Astrocyte (in vitro differentiated cells and primary cell): Measurements from ENCODE around the gene CSF2RB. TPM values are rescaled to one million over a fixed set of nuclear protein-coding genes. Genes with fewer than 3 reads are reported as not detected.

ENCODE experiments used
- DNase-seq: peaks from one replicate; pipeline ENCODE4 v3.0.0-alpha.2; 2010; ENCODE audit warnings: low read depth
- FAIRE-seq: peaks from 2 replicates; lab custom pipeline; 2011; peaks lifted over from hg19 to GRCh38; lab: Jason Lieb, UNC
- H2AFZ ChIP-seq: 2 replicates; pipeline ENCODE4 v1.6.0; 2012; ENCODE audit warnings: low read depth, low read length, inconsistent platforms
- H3K27ac ChIP-seq: 2 replicates; pipeline ENCODE4 v1.5.1; 2011; ENCODE audit warnings: low read depth, low read length, inconsistent platforms
- H3K27me3 ChIP-seq: 2 replicates; pipeline ENCODE4 v1.6.0; 2011; ENCODE audit warnings: low read length, inconsistent platforms; ENCODE audit not compliant: insufficient read depth
- H3K36me3 ChIP-seq: 2 replicates; pipeline ENCODE4 v1.5.1; 2011; ENCODE audit warnings: low read length, inconsistent platforms; ENCODE audit not compliant: insufficient read depth
- H3K4me1 ChIP-seq: 2 replicates; pipeline ENCODE4 v1.5.1; 2011; ENCODE audit warnings: low read length, inconsistent platforms; ENCODE audit not compliant: insufficient read depth
- H3K4me2 ChIP-seq: 2 replicates; pipeline ENCODE4 v1.6.0; 2012; ENCODE audit warnings: low read length, inconsistent platforms
- H3K4me3 ChIP-seq: 2 replicates; pipeline ENCODE4 v1.5.1; 2011; ENCODE audit warnings: low read depth, mild to moderate bottlenecking, low read length, inconsistent platforms; ENCODE audit not compliant: insufficient read depth
- H3K79me2 ChIP-seq: 2 replicates; pipeline ENCODE4 v1.6.0; 2012; ENCODE audit warnings: mild to moderate bottlenecking, low read length, inconsistent platforms; ENCODE audit not compliant: insufficient read depth
- H3K9ac ChIP-seq: 2 replicates; pipeline ENCODE4 v1.6.0; 2012; ENCODE audit warnings: mild to moderate bottlenecking, low read length, inconsistent platforms
- H3K9me3 ChIP-seq: 2 replicates; pipeline ENCODE4 v1.5.1; 2012; ENCODE audit warnings: low read depth, mild to moderate bottlenecking, low read length, inconsistent platforms; ENCODE audit not compliant: insufficient read depth
- H4K20me1 ChIP-seq: 2 replicates; pipeline ENCODE4 v1.6.0; 2012; ENCODE audit warnings: low read length, inconsistent platforms; ENCODE audit not compliant: insufficient read depth
- H3K27ac Mint-ChIP-seq: one replicate; pipeline ENCODE4 v1.8.0; 2021; ENCODE audit warnings: mild to moderate bottlenecking, mixed read lengths; ENCODE audit not compliant: unreplicated experiment
- H3K27me3 Mint-ChIP-seq: one replicate; pipeline ENCODE4 v1.8.0; 2021; ENCODE audit warnings: low read depth, mixed read lengths; ENCODE audit not compliant: unreplicated experiment
- H3K36me3 Mint-ChIP-seq: one replicate; pipeline ENCODE4 v1.8.0; 2021; ENCODE audit warnings: low read depth, mixed read lengths; ENCODE audit not compliant: unreplicated experiment
- H3K4me1 Mint-ChIP-seq: one replicate; pipeline ENCODE4 v1.8.0; 2021; ENCODE audit warnings: low read depth, mixed read lengths; ENCODE audit not compliant: unreplicated experiment
- H3K4me3 Mint-ChIP-seq: one replicate; pipeline ENCODE4 v1.8.0; 2021; ENCODE audit warnings: mild to moderate bottlenecking, moderate library complexity, mixed read lengths; ENCODE audit not compliant: unreplicated experiment
- H3K9me3 Mint-ChIP-seq: one replicate; pipeline ENCODE4 v1.8.0; 2021; ENCODE audit warnings: mild to moderate bottlenecking, mixed read lengths; ENCODE audit not compliant: unreplicated experiment
- EZH2 ChIP-seq: IDR thresholded peaks from 2 replicates; pipeline ENCODE4 v1.6.1; 2012; ENCODE audit warnings: mild to moderate bottlenecking, low read length, inconsistent platforms; ENCODE audit not compliant: insufficient read depth
- total RNA-seq: library from RNA; stranded (reverse); gene quantifications from 2 replicates; pipeline ENCODE4 v1.2.1, GENCODE V29; 2021
- TF ChIP-seq, protein P1 (sequence below): IDR thresholded peaks from 2 replicates; pipeline ENCODE4 v1.5.1; 2011; ENCODE audit warnings: low read depth, mild to moderate bottlenecking, inconsistent platforms, low read length, moderate library complexity; ENCODE audit not compliant: insufficient read depth

CSF2RB gene
- total RNA-seq, 1 donor from 2014 or later = 0.09 TPM

DNA sequence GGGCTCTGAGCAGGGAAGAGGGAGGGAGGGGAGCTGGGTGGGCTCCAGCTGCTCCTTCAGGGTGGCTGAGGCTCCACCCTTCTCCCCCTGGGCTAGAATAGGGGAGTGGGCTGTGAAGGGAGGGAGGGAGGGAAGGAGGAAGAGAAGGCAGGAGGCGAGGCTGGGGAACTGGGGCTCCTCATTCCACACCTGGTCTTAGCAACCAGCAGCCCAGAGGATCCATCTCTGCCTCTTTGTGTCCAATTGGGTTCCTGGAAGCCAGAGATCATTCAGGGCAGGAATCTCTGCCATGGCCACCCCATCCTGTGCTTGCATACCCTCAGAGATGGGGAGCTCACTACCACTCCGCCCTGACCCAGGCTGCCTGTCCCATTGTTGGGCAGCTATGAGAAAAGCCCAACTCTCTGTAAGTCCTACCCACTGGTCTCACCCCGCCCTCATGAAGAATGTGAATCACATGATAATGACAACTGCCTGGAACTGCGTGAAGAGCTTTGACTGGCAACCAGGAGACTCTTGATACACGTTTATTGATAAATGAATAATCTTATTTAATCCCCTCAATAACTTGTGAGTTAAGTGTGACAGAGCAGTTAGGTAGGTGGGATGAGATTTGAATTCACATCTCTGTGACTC lies 44.8 kb upstream of the CSF2RB start:
- no peak overlapping the region for H2AFZ ChIP-seq
- no peaks in the 10 kb centered on the region for H3K9me3 ChIP-seq
- no peaks in the 10 kb centered on the region for H3K27me3 ChIP-seq
- FAIRE-seq (no peak), DNase-seq (no peak)
- H3K27me3 Mint-ChIP-seq = peaks cover 39% of the 10 kb centered on the region
- H3K4me2 ChIP-seq = no peak overlapping the region
- H3K4me1 Mint-ChIP-seq = peaks cover 15% of the 10 kb centered on the region
- no peaks in the 10 kb centered on the region for H4K20me1 ChIP-seq
- H3K27ac ChIP-seq = no peak overlapping the region
- H3K36me3 Mint-ChIP-seq = no peaks in the 10 kb centered on the region
- H3K36me3 ChIP-seq = no peaks in the 10 kb centered on the region
- H3K79me2 ChIP-seq = no peaks in the 10 kb centered on the region
- H3K9me3 Mint-ChIP-seq = no peaks in the 10 kb centered on the region
- TF ChIP-seq, protein P1, sequence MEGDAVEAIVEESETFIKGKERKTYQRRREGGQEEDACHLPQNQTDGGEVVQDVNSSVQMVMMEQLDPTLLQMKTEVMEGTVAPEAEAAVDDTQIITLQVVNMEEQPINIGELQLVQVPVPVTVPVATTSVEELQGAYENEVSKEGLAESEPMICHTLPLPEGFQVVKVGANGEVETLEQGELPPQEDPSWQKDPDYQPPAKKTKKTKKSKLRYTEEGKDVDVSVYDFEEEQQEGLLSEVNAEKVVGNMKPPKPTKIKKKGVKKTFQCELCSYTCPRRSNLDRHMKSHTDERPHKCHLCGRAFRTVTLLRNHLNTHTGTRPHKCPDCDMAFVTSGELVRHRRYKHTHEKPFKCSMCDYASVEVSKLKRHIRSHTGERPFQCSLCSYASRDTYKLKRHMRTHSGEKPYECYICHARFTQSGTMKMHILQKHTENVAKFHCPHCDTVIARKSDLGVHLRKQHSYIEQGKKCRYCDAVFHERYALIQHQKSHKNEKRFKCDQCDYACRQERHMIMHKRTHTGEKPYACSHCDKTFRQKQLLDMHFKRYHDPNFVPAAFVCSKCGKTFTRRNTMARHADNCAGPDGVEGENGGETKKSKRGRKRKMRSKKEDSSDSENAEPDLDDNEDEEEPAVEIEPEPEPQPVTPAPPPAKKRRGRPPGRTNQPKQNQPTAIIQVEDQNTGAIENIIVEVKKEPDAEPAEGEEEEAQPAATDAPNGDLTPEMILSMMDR = no peak
- no peak for TF ChIP-seq EZH2
- no peak overlapping the region for H3K9ac ChIP-seq
- no peak overlapping the region for H3K4me3 Mint-ChIP-seq
- no peaks in the 10 kb centered on the region for H3K4me1 ChIP-seq
- no peak overlapping the region for H3K27ac Mint-ChIP-seq
- no peak overlapping the region for H3K4me3 ChIP-seq

DNA sequence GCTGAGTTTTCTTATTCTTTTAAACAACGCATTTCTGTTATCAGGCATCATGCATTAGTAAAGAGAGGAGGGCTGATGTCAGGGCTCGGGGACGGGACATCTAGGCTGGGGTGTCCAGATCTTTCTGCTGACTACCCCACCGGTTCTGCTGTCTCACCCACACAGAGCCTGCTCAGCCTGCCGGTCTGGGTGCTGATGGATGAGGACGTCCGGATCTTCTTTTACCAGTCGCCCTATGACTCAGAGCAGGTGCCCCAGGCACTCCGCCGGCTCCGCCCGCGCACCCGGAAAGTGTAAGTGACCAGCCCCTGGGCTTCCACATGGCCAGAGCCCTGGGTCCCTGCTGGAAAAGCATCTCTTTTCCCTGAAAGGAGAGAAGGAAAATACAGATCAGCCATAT lies 43.2 kb upstream of the CSF2RB start:
- Histone ChIP-seq H4K20me1 (no peaks in the 10 kb centered on the region), H3K79me2 (no peaks in the 10 kb centered on the region), H2AFZ (no peak overlapping the region), H3K4me2 (no peak overlapping the region), H3K27ac (no peak overlapping the region), H3K36me3 (no peaks in the 10 kb centered on the region), H3K9me3 (no peaks in the 10 kb centered on the region), H3K9ac (no peak overlapping the region), H3K4me3 (no peak overlapping the region), H3K4me1 (no peaks in the 10 kb centered on the region), H3K27me3 (no peaks in the 10 kb centered on the region)
- no peak overlapping the region for H3K4me3 Mint-ChIP-seq
- no peak overlapping the region for H3K27ac Mint-ChIP-seq
- no peak for FAIRE-seq
- H3K9me3 Mint-ChIP-seq = no peaks in the 10 kb centered on the region
- H3K27me3 Mint-ChIP-seq = peaks cover 41% of the 10 kb centered on the region
- DNase-seq = no peak
- no peaks in the 10 kb centered on the region for H3K36me3 Mint-ChIP-seq
- H3K4me1 Mint-ChIP-seq = peaks cover 13% of the 10 kb centered on the region
- TF ChIP-seq EZH2 = no peak
- TF ChIP-seq, protein P1 = no peak

DNA sequence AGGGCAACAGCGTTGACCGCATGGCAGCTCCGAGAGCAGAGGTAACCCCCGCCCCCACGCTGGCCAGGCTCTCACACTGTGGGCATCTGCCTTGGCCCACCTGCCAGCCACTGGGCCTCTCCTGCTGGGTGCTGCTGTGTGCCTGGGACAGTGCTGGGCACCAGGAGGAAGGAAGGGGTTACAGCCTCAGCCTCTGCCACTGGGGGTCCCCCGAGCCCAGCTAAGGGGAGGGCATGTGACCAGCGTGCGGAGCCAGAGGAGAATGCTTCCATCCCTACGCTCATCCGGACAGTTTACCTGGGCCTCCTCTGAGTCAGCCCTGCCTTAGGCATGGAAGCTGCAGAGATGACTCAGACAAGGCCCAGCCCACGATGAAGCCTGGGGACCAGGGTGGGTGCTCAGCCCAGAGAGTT lies 41.8 kb upstream of the CSF2RB start:
- DNase-seq (no peak), FAIRE-seq (no peak)
- TF ChIP-seq, protein P1 = no peak
- Histone ChIP-seq H3K9me3 (no peaks in the 10 kb centered on the region), H3K27ac (no peak overlapping the region), H3K9ac (no peak overlapping the region), H3K4me1 (no peaks in the 10 kb centered on the region), H3K4me2 (no peak overlapping the region), H3K36me3 (no peaks in the 10 kb centered on the region), H3K4me3 (no peak overlapping the region), H3K79me2 (no peaks in the 10 kb centered on the region), H4K20me1 (no peaks in the 10 kb centered on the region), H3K27me3 (peaks cover 2% of the 10 kb centered on the region), H2AFZ (no peak overlapping the region)
- Mint-ChIP-seq H3K27me3 (peaks cover 50% of the 10 kb centered on the region), H3K27ac (no peak overlapping the region), H3K4me3 (no peak overlapping the region), H3K4me1 (peaks cover 4% of the 10 kb centered on the region), H3K9me3 (no peaks in the 10 kb centered on the region), H3K36me3 (no peaks in the 10 kb centered on the region)
